GM23338 (cell line): Measurements from ENCODE around the gene PCDHGA4. TPM values are rescaled to one million over a fixed set of nuclear protein-coding genes. Genes with fewer than 3 reads are reported as not detected.

Experiments
- ATAC-seq: fragments of 200-7000 bp; cut with Tn5 transposase; 3 replicates; pipeline ENCODE4 v1.9.1; 2020
- DNase-seq: peaks from one replicate; pipeline ENCODE4 v3.0.0-alpha.2; 2015; ENCODE audit warnings: low spot score
- H2AFZ ChIP-seq: fragments of 200-600 bp; sonication (generic); 2 replicates; pipeline ENCODE4 v1.8.0; 2016; ENCODE audit warnings: antibody characterized with exemption, mild to moderate bottlenecking, moderate library complexity
- H3F3A ChIP-seq: fragments of 200-600 bp; sonication (generic); replicated peaks from 2 replicates; pipeline ENCODE4 v1.8.0; 2017; ENCODE audit warnings: antibody characterized with exemption, mixed run types, low read depth
- H3K27ac ChIP-seq: fragments of 200-600 bp; sonication (generic); 2 replicates; pipeline ENCODE4 v1.6.1; 2016; ENCODE audit warnings: low read depth
- H3K27me3 ChIP-seq: fragments of 200-600 bp; sonication (generic); 2 replicates; pipeline ENCODE4 v1.8.0; 2016; ENCODE audit warnings: mild to moderate bottlenecking, mixed run types, moderate library complexity; ENCODE audit not compliant: insufficient read depth
- H3K36me3 ChIP-seq: fragments of 200-600 bp; sonication (generic); 2 replicates; pipeline ENCODE4 v1.8.0; 2016; ENCODE audit warnings: mild to moderate bottlenecking; ENCODE audit not compliant: insufficient read depth
- H3K4me1 ChIP-seq: fragments of 200-600 bp; sonication (generic); 2 replicates; pipeline ENCODE4 v1.8.0; 2016; ENCODE audit warnings: mild to moderate bottlenecking, moderate library complexity; ENCODE audit not compliant: insufficient read depth
- H3K4me2 ChIP-seq: fragments of 200-600 bp; sonication (generic); 2 replicates; pipeline ENCODE4 v1.7.1; 2017; ENCODE audit warnings: mixed run types
- H3K4me3 ChIP-seq: fragments of 200-600 bp; sonication (generic); 2 replicates; pipeline ENCODE4 v1.6.1; 2016; ENCODE audit warnings: mixed run types
- H3K79me2 ChIP-seq: fragments of 200-600 bp; sonication (generic); replicated peaks from 2 replicates; pipeline ENCODE4 v1.8.0; 2017; ENCODE audit warnings: mild to moderate bottlenecking; ENCODE audit not compliant: insufficient read depth
- H3K9me2 ChIP-seq: fragments of 200-600 bp; sonication (generic); 2 replicates; pipeline ENCODE4 v1.8.0; 2017; ENCODE audit not compliant: insufficient read depth
- H4K20me1 ChIP-seq: fragments of 200-600 bp; sonication (generic); replicated peaks from 2 replicates; pipeline ENCODE4 v1.8.0; 2017; ENCODE audit warnings: mild to moderate bottlenecking; ENCODE audit not compliant: insufficient read depth
- H3K27ac Mint-ChIP-seq: 2 replicates; pipeline ENCODE4 v1.8.0; 2020; ENCODE audit warnings: inconsistent platforms, mild to moderate bottlenecking, moderate library complexity, mixed read lengths
- H3K27me3 Mint-ChIP-seq: 3 replicates; pipeline ENCODE4 v1.8.0; 2022; ENCODE audit warnings: low read depth, mild to moderate bottlenecking, moderate library complexity, mixed read lengths, inconsistent platforms; ENCODE audit not compliant: insufficient read depth, poor library complexity
- H3K36me3 Mint-ChIP-seq: 3 replicates; pipeline ENCODE4 v1.8.0; 2021; ENCODE audit warnings: low read depth, mild to moderate bottlenecking, inconsistent platforms, moderate library complexity, mixed read lengths
- H3K4me1 Mint-ChIP-seq: 3 replicates; pipeline ENCODE4 v1.8.0; 2020; ENCODE audit warnings: mild to moderate bottlenecking, inconsistent platforms, mixed read lengths
- H3K4me3 Mint-ChIP-seq: 3 replicates; pipeline ENCODE4 v1.8.0; 2021; ENCODE audit warnings: moderate library complexity, mild to moderate bottlenecking, inconsistent platforms, mixed read lengths
- H3K9me3 Mint-ChIP-seq: 3 replicates; pipeline ENCODE4 v1.8.0; 2020; ENCODE audit warnings: moderate library complexity, mild to moderate bottlenecking, inconsistent platforms, mixed read lengths
- CREB1 ChIP-seq: fragments of 250-450 bp; sonication (Bioruptor Pico); IDR thresholded peaks from 2 replicates; pipeline ENCODE4 v1.5.0; 2020; ENCODE audit warnings: low read depth, mild to moderate bottlenecking, moderate library complexity
- EZH2 ChIP-seq: fragments of 200-600 bp; sonication (generic); IDR thresholded peaks from one replicate; pipeline ENCODE4 v1.8.0; 2017; ENCODE audit warnings: antibody characterized with exemption, mild to moderate bottlenecking, low read depth; ENCODE audit not compliant: unreplicated experiment
- EZH2phosphoT487 ChIP-seq: fragments of 200-600 bp; sonication (generic); IDR thresholded peaks from one replicate; pipeline ENCODE4 v1.8.1; 2018; ENCODE audit warnings: antibody characterized with exemption; ENCODE audit not compliant: unreplicated experiment
- JUNB ChIP-seq: IDR thresholded peaks from one replicate; pipeline ENCODE4 v1.6.1; 2016; ENCODE audit warnings: antibody characterized with exemption; ENCODE audit not compliant: unreplicated experiment
- NANOG ChIP-seq: IDR thresholded peaks from 2 replicates; pipeline ENCODE4 v1.6.1; 2016; ENCODE audit warnings: antibody characterized with exemption, borderline replicate concordance
- POLR2AphosphoS5 ChIP-seq: IDR thresholded peaks from 2 replicates; pipeline ENCODE4 v1.6.1; 2016; ENCODE audit warnings: antibody characterized with exemption, low read depth
- STAT1 ChIP-seq: IDR thresholded peaks from one replicate; pipeline ENCODE4 v1.6.1; 2016; ENCODE audit warnings: antibody characterized with exemption; ENCODE audit not compliant: unreplicated experiment
- ZNF114 ChIP-seq: fragments of 250-450 bp; sonication (Bioruptor Pico); IDR thresholded peaks from 2 replicates; pipeline ENCODE4 v1.5.0; 2020; ENCODE audit warnings: mild to moderate bottlenecking, moderate library complexity
- ZNF331 ChIP-seq: fragments of 250-450 bp; sonication (Bioruptor Pico); IDR thresholded peaks from 2 replicates; pipeline ENCODE4 v1.5.0; 2020; ENCODE audit warnings: low read depth, mild to moderate bottlenecking, moderate library complexity
- polyA plus RNA-seq: library from polyadenylated mRNA; unstranded; fragments of >200 nt; fragmentation: Nextera tagmentation; extraction: Ambion mirVana; gene quantifications from 2 replicates; pipeline ENCODE4 v1.2.1, GENCODE V29; 2016
- total RNA-seq: library from RNA; depleted of rRNA; stranded (reverse); fragments of >200 nt; shearing (Covaris generic); gene quantifications from 2 replicates; pipeline ENCODE4 v1.2.3, GENCODE V29; 2014
- TF ChIP-seq, protein P1 (sequence below): IDR thresholded peaks from one replicate; pipeline ENCODE4 v1.6.1; 2018; ENCODE audit warnings: antibody characterized with exemption; ENCODE audit not compliant: unreplicated experiment
- TF ChIP-seq, protein P2 (sequence below), 2 experiments: fragments of 200-600 bp in 1 of 2; sonication (generic) in 1 of 2; conservative IDR thresholded peaks; 2 replicates each; pipeline versions ENCODE4 v1.5.1 to v1.6.1; 2016 to 2017; ENCODE audit warnings: antibody characterized with exemption in 2 of 2, low read depth in 2 of 2, mild to moderate bottlenecking in 2 of 2, moderate library complexity in 1 of 2
- TF ChIP-seq, protein P3 (sequence below): IDR thresholded peaks from 2 replicates; pipeline ENCODE4 v1.6.1; 2016; ENCODE audit warnings: antibody characterized with exemption
- TF ChIP-seq, protein P4 (sequence below): fragments of 250-450 bp; sonication (Bioruptor Pico); IDR thresholded peaks from 2 replicates; pipeline ENCODE4 v1.5.0; 2020; ENCODE audit warnings: mild to moderate bottlenecking, moderate library complexity

The PCDHGA4 gene
- total and polyA plus RNA-seq, 2 experiments from 2014 or later: 0.99 to 7.2 TPM

DNA sequence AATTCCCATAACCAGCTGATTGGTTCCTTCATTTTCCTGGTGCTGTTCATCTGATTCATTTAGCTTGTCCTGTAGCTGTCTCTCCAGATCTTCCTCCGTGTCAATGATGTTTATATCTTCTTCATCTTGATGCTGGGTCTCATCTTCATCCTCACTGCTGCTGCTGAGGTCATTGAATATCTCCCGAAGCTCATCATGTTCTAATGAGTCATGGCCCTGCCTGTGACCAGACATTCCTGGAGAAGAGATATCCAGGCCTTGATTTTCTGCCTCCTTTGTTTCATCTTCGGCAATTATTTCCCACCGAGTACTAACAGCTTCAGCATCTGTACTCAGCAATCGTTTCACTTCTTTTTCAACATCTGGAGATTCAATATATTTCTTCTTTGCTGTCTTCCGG is 35.6 kb upstream of the PCDHGA4 start:
- H2AFZ ChIP-seq: no peak overlapping the region
- H3K9me2 ChIP-seq: no peaks in the 10 kb centered on the region
- no peaks in the 10 kb centered on the region for H3F3A ChIP-seq
- DNase-seq: no peak
- peaks cover 13% of the 10 kb centered on the region for H3K36me3 ChIP-seq
- Mint-ChIP-seq H3K4me1 (peaks cover 10% of the 10 kb centered on the region), H3K36me3 (peaks cover 57% of the 10 kb centered on the region), H3K27ac (no peak overlapping the region), H3K4me3 (peak overlapping the region; percentile 95), H3K27me3 (peaks cover 15% of the 10 kb centered on the region), H3K9me3 (peaks cover 53% of the 10 kb centered on the region)
- H3K4me2 ChIP-seq: peak overlapping the region; percentile 80
- H3K27me3 ChIP-seq: no peaks in the 10 kb centered on the region
- no peak for ATAC-seq
- peak overlapping the region; percentile 67 for H3K4me3 ChIP-seq
- H3K79me2 ChIP-seq: peaks cover 44% of the 10 kb centered on the region
- peaks cover 24% of the 10 kb centered on the region for H4K20me1 ChIP-seq
- H3K4me1 ChIP-seq: peaks cover 14% of the 10 kb centered on the region; the same call in 1 of the 2 replicates
- H3K27ac ChIP-seq: no peak overlapping the region
- TF ChIP-seq POLR2AphosphoS5: no peak
- TF ChIP-seq CREB1: no peak
- TF ChIP-seq, protein P1, sequence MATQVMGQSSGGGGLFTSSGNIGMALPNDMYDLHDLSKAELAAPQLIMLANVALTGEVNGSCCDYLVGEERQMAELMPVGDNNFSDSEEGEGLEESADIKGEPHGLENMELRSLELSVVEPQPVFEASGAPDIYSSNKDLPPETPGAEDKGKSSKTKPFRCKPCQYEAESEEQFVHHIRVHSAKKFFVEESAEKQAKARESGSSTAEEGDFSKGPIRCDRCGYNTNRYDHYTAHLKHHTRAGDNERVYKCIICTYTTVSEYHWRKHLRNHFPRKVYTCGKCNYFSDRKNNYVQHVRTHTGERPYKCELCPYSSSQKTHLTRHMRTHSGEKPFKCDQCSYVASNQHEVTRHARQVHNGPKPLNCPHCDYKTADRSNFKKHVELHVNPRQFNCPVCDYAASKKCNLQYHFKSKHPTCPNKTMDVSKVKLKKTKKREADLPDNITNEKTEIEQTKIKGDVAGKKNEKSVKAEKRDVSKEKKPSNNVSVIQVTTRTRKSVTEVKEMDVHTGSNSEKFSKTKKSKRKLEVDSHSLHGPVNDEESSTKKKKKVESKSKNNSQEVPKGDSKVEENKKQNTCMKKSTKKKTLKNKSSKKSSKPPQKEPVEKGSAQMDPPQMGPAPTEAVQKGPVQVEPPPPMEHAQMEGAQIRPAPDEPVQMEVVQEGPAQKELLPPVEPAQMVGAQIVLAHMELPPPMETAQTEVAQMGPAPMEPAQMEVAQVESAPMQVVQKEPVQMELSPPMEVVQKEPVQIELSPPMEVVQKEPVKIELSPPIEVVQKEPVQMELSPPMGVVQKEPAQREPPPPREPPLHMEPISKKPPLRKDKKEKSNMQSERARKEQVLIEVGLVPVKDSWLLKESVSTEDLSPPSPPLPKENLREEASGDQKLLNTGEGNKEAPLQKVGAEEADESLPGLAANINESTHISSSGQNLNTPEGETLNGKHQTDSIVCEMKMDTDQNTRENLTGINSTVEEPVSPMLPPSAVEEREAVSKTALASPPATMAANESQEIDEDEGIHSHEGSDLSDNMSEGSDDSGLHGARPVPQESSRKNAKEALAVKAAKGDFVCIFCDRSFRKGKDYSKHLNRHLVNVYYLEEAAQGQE: no peak
- TF ChIP-seq, protein P2, sequence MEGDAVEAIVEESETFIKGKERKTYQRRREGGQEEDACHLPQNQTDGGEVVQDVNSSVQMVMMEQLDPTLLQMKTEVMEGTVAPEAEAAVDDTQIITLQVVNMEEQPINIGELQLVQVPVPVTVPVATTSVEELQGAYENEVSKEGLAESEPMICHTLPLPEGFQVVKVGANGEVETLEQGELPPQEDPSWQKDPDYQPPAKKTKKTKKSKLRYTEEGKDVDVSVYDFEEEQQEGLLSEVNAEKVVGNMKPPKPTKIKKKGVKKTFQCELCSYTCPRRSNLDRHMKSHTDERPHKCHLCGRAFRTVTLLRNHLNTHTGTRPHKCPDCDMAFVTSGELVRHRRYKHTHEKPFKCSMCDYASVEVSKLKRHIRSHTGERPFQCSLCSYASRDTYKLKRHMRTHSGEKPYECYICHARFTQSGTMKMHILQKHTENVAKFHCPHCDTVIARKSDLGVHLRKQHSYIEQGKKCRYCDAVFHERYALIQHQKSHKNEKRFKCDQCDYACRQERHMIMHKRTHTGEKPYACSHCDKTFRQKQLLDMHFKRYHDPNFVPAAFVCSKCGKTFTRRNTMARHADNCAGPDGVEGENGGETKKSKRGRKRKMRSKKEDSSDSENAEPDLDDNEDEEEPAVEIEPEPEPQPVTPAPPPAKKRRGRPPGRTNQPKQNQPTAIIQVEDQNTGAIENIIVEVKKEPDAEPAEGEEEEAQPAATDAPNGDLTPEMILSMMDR (conservative IDR thresholded peaks at IDR 0.05; ENCODE audit: low read depth in 2 of 2): no peak
- no peak for TF ChIP-seq ZNF114 (CRISPR knock-in tag)
- no peak for TF ChIP-seq JUNB
- no peak for TF ChIP-seq ZNF331 (CRISPR knock-in tag)
- TF ChIP-seq, protein P3, sequence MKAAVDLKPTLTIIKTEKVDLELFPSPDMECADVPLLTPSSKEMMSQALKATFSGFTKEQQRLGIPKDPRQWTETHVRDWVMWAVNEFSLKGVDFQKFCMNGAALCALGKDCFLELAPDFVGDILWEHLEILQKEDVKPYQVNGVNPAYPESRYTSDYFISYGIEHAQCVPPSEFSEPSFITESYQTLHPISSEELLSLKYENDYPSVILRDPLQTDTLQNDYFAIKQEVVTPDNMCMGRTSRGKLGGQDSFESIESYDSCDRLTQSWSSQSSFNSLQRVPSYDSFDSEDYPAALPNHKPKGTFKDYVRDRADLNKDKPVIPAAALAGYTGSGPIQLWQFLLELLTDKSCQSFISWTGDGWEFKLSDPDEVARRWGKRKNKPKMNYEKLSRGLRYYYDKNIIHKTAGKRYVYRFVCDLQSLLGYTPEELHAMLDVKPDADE: no peak
- TF ChIP-seq EZH2phosphoT487: no peak
- no peak for TF ChIP-seq STAT1
- no peak for TF ChIP-seq NANOG
- TF ChIP-seq EZH2: no peak
- TF ChIP-seq, protein P4, sequence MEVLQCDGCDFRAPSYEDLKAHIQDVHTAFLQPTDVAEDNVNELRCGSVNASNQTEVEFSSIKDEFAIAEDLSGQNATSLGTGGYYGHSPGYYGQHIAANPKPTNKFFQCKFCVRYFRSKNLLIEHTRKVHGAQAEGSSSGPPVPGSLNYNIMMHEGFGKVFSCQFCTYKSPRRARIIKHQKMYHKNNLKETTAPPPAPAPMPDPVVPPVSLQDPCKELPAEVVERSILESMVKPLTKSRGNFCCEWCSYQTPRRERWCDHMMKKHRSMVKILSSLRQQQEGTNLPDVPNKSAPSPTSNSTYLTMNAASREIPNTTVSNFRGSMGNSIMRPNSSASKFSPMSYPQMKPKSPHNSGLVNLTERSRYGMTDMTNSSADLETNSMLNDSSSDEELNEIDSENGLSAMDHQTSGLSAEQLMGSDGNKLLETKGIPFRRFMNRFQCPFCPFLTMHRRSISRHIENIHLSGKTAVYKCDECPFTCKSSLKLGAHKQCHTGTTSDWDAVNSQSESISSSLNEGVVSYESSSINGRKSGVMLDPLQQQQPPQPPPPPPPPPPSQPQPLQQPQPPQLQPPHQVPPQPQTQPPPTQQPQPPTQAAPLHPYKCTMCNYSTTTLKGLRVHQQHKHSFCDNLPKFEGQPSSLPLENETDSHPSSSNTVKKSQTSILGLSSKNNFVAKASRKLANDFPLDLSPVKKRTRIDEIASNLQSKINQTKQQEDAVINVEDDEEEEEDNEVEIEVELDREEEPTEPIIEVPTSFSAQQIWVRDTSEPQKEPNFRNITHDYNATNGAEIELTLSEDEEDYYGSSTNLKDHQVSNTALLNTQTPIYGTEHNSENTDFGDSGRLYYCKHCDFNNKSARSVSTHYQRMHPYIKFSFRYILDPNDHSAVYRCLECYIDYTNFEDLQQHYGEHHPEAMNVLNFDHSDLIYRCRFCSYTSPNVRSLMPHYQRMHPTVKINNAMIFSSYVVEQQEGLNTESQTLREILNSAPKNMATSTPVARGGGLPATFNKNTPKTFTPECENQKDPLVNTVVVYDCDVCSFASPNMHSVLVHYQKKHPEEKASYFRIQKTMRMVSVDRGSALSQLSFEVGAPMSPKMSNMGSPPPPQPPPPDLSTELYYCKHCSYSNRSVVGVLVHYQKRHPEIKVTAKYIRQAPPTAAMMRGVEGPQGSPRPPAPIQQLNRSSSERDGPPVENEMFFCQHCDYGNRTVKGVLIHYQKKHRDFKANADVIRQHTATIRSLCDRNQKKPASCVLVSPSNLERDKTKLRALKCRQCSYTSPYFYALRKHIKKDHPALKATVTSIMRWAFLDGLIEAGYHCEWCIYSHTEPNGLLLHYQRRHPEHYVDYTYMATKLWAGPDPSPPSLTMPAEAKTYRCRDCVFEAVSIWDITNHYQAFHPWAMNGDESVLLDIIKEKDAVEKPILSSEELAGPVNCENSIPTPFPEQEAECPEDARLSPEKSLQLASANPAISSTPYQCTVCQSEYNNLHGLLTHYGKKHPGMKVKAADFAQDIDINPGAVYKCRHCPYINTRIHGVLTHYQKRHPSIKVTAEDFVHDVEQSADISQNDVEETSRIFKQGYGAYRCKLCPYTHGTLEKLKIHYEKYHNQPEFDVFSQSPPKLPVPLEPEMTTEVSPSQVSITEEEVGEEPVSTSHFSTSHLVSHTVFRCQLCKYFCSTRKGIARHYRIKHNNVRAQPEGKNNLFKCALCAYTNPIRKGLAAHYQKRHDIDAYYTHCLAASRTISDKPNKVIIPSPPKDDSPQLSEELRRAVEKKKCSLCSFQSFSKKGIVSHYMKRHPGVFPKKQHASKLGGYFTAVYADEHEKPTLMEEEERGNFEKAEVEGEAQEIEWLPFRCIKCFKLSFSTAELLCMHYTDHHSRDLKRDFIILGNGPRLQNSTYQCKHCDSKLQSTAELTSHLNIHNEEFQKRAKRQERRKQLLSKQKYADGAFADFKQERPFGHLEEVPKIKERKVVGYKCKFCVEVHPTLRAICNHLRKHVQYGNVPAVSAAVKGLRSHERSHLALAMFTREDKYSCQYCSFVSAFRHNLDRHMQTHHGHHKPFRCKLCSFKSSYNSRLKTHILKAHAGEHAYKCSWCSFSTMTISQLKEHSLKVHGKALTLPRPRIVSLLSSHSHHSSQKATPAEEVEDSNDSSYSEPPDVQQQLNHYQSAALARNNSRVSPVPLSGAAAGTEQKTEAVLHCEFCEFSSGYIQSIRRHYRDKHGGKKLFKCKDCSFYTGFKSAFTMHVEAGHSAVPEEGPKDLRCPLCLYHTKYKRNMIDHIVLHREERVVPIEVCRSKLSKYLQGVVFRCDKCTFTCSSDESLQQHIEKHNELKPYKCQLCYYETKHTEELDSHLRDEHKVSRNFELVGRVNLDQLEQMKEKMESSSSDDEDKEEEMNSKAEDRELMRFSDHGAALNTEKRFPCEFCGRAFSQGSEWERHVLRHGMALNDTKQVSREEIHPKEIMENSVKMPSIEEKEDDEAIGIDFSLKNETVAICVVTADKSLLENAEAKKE (CRISPR knock-in tag): no peak
